ENCODE results near the gene STYX.
"Not testable (repeated sequence)": the region's sequence is repeated elsewhere in the genome, so short reads cannot be mapped to it uniquely, and the experiment has no call there.

The STYX gene

DNA sequence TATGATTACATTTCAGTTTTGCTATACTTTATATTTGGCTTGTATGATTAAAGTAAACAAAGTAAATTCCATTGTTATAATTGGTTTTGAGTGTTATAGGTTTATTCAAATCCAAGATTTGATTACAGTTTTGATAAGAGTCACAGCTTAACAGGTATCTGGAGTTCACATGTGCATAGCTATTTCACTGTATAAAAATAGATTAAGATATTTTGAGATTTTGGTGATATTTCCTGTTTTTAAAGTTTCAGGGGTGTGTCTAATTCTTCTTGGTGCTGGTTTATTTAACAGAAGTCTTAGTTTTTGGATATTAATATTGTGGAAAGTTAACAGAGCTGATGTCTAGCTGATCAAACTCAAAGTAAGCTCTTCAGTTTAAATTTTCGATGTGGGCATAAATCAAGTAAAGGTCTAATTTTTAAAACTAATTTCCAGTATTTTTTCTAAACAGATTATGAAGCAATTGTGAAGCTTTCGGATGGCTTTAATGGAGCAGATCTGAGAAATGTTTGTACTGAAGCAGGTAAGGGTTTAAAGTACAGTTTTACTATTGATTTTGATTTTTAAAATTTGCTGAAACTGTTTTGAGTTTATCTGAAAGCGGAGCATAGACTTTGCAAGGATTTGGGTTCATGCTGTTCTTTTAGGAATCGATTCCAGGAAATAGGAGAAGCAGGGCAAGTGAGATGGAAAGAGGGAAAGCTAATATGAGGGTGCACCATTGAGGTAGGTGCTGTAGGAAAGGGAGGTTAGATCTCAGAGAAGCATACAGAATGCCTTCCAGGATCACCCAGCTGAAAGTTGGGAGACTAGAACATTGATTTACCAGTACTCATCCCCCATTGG, 6.2 kb upstream of the STYX start:
- DNase-seq (ENCODE audit: low read depth in 1 of 2, low spot score in 1 of 2), result no peak

DNA sequence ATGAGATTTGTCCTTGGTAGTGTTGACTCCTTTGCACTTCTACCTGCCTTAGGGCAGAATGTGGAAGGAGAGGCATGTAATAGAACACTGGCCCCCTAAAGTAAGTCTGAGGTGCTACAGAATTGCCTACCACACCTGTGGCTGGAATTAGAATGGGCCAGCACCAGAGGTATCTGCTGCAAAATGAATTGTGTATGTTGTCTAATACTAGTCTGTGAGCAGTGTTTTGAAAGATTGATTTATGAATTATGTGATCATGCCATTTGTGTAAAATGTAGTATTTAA, 5.7 kb upstream of the STYX start:
- DNase-seq (ENCODE audit: low read depth in 1 of 2, low spot score in 1 of 2), result no peak

DNA sequence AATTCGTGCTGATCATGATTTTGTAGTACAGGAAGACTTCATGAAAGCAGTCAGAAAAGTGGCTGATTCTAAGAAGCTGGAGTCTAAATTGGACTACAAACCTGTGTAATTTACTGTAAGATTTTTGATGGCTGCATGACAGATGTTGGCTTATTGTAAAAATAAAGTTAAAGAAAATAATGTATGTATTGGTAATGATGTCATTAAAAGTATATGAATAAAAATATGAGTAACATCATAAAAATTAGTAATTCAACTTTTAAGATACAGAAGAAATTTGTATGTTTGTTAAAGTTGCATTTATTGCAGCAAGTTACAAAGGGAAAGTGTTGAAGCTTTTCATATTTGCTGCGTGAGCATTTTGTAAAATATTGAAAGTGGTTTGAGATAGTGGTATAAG, 2.5 kb upstream of the STYX start:
- not testable (repeated sequence) for DNase-seq (ENCODE audit: low read depth in 1 of 2, low spot score in 1 of 2)

DNA sequence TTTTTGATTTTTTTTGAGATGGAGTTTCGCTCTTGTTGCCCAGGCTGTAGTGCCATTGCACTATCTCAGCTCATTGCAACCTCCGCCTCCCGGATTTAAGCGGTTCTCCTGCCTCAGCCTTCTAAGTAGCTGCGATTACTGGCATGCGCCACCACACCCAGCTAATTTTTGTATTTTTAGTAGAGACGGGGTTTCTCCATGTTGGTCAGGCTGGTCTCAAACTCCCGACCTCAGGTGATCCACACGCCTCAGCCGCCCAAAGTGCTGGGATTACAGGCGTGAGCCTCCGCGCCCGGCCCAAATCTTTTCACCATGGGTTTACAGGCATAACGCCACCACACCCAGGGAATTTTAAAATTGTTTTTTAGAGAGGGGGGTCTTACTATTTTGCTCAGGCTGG, 931 bp upstream of the STYX start:
- not testable (repeated sequence) for DNase-seq (ENCODE audit: low read depth in 1 of 2, low spot score in 1 of 2)

DNA sequence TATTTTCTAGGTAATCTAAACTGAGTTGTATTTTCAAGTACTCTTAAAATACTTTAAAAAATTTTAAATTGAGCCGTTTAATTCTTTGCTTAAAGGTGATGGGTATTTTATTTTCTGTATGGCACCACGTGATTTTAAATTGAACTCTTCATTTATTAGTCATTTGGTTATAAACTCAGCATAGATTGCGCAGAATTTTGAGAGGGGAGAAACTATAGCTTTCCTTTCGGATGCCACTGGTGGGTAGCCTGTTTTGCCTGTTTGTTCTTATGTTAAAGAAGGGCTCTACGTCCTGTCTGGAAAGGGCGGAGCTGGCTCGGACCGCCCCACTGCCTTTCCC, 411 bp upstream of the STYX start:
- DNase-seq (ENCODE audit: low read depth in 1 of 2, low spot score in 1 of 2), result no peak

DNA sequence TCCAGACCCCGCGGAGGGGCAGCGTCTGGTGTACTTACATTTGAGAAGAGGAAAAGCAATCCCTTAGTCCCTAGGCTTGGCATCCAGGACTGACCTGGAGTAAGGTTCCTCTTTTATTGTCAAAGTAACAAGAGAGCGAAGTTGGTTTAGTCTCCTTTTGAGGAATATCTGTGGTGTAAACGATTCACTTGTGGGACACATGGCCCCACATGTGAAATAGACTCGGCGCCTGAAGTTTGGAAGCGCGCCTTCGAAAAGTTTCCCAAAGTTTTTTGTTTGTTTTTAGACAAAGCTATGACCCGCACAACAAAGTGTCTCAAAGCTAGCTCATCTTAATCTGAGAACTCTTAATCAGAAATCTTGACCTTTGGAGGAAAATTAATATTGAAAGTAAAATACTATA, 744 bp downstream of the STYX start:
- no peak for DNase-seq (ENCODE audit: low read depth in 1 of 2, low spot score in 1 of 2)

DNA sequence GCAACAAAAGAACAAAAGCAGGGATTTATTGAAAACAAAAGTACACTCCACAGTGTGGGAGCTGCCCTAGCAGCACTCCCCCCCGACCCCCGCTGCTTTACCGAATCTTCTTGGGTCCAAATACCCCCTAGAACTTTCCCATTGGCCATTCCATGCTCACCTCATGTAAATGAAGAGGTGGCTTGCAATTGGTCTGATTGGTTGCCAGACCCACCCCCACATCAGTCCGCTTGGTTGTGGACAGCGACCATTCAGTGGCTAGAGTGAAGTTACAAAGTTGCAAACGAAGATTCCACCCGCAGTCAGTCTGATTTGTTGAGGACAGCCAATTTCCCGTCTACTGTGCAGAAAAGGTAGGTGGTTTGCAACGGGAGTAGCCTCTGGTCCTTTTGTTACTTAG, 3.9 kb downstream of the STYX start:
- DNase-seq (ENCODE audit: low read depth in 1 of 2, low spot score in 1 of 2), result no peak

DNA sequence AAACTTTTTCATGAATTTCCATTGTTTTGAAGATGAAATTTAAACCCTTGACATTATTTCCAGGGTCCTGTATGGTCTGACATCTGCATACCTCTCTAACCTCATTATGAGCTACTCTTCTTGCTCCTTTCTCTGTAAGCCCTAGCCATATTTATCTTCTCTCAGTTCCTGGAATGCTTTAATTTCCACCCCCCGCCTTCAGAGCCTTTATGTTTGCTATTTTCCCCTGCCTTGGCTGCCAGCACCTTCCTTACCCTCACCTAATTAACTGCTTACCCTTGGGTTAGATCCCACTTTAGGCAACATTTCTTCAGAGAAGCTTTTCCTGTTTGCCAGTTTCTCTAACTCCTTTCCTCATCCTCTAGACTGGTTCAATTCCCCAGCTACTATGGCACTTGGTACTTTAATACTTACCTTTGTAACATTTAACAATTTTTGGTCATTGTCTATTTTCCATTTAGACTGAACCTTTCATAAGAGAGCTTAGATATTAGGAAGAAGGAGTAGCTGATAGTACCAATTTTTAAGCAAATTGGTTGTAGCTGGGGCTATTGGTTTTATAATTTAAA, 6.0 kb downstream of the STYX start:
- no peak for DNase-seq (ENCODE audit: low read depth in 1 of 2, low spot score in 1 of 2)

DNA sequence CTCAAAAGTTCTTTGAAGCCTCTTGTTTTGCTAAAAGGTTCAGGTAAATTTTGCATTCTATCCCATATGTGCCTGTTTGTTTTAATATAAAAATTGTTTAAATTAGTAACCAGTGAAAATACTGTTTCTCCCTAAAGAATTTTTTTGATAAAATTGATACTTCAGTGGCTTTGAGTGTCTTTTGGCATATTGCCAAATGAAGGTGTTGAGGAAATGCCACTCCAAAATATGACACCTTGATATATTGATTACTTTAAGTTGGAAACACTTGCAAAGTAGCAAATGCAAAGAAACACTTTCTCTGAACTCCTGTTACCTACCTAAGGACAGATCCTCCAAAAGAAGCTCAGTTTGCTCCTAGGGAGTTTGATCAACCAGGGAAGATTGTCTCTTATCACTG, 8.4 kb downstream of the STYX start:
- no peak for DNase-seq (ENCODE audit: low read depth in 1 of 2, low spot score in 1 of 2)

DNA sequence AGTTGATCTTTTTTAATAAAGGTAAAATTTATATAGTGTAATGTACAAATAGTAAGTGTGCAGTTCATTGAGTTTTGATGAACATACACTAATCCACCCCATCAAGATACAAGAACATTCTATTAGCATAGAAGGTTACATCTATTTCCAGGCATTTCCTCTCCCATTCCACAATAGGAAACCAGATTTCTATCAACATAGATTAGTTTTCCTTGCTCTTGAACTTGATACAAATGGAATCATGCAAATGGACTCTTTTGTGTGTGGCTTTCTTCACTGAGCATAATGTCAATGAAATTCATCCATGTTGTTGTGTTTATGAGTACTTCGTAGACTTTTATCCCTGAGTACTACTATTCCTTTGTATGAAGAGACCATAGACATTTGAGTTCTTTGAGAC, 10.8 kb downstream of the STYX start:
- no peak for DNase-seq (ENCODE audit: low read depth in 1 of 2, low spot score in 1 of 2)

DNA sequence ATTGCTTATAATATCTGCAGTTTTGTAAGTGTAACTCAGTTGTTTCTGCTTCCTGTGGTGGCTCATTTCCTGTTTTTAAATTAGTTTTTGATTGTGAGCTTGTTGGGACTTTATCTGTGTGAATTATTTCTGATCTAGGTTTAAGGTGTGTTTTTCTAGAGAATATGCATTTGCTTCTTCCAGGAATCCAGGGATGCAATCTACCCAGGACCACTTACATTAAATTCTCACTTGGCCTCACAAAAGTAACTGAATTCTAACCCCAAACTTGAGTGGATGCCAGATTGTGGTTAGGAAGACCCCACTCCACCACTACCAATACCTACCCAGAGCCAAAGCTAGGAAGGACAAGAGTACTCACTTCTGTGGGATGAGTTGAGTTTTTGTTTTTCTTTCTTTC, 11.9 kb downstream of the STYX start:
- no peak for DNase-seq (ENCODE audit: low read depth in 1 of 2, low spot score in 1 of 2)

DNA sequence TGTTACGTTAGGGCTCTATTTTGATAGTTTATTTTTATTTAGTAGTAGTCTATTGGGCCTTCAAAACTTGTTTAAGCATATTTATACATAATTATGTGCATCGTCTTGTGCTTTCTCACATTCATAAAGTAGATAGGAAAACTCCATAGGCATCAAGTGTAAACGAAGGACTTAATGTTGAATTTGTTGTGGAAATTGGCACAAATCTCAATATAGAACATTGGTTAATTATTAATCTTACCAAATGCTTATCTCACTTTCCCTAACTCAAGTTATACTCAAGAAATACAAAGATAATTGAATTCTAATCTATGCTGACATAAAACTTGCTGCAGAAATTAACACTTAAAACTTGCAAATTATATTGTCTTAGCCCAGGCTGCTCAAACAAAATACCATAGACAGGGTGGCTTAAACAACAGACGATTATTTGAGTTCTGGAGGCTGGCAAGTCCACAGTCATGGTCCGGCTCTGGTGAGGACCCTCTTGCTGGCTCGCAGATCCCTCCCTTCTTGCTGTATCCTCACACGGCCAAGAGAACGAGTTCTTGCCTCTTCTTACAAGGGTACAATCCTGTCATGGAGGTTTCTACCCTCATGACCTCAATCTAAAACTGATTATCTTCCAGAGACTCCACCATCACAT, 18.8 kb downstream of the STYX start:
- DNase-seq (ENCODE audit: low read depth in 1 of 2, low spot score in 1 of 2), result no peak

DNA sequence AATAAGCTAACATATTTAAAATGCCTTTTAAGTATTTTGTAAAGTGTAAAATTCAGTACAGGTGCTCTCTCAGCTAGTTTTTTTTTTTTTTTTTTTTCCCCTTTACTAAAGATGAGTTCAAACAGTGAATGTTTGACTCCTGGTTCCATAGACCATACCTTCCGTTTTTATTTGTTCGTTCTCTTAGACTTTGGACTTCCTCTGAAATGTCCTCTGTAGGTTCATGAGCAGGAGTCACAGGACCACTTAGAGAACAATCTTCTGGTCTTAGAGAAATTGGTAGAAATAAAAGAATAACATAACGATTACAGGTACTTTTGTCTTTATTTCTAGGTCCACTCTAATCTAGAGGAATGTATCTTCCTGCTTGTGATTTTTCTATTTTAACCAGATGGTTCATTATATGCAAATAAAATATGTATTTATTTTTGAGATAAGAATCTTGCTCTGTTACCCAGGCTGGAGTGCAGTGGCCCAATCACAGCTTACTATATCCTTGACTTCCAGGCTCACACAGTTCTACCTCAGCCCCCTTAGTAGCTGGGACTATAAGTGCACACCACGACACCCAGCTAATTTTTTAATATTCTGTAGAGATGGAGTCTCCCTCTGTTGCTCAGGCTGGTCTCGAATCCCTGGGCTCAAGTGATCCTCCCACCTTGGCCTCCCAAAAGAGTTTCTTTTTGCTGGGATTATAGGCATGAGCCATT, 25.8 kb downstream of the STYX start:
- DNase-seq (ENCODE audit: low read depth in 1 of 2, low spot score in 1 of 2), result no peak

DNA sequence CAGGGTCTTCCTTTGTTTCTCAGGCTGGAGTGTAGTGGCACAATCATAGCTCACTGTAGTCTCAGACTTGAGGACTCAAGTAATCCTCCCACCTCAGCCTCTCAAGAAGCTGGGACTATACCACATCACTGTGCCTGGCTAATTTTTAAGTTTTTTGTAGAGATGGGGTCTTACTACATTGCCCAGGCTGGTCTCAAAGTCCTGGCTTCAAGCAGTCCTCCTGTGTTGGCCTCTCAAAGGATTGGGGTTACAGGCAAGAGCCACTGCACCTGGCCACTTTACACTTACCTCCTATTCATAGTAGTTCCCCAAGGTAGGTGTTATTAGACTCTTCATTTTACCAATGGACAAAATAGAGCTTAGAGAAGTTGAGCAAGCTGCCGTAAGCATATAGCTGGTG, 29.2 kb downstream of the STYX start:
- DNase-seq (ENCODE audit: low read depth in 1 of 2, low spot score in 1 of 2), result no peak

DNA sequence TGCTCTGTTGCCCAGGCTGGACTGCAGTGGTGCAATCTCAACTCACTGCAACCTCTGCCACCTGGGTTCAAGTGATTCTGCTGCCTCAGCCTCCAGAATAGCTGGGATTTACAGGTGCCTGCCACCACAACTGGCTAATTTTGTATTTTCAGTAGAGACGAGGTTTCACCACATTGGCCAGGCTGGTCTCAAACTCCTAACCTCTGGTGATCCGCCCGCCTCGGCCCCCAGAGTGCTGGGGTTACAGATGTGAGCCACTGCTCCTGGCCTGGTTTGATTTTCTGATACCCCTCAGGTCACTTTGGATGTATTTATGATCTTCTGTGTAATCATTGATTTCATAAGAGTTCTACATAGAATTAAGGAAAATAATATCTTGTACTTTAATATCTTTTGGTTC, 33.0 kb downstream of the STYX start:
- not testable (repeated sequence) for DNase-seq (ENCODE audit: low read depth in 1 of 2, low spot score in 1 of 2)

DNA sequence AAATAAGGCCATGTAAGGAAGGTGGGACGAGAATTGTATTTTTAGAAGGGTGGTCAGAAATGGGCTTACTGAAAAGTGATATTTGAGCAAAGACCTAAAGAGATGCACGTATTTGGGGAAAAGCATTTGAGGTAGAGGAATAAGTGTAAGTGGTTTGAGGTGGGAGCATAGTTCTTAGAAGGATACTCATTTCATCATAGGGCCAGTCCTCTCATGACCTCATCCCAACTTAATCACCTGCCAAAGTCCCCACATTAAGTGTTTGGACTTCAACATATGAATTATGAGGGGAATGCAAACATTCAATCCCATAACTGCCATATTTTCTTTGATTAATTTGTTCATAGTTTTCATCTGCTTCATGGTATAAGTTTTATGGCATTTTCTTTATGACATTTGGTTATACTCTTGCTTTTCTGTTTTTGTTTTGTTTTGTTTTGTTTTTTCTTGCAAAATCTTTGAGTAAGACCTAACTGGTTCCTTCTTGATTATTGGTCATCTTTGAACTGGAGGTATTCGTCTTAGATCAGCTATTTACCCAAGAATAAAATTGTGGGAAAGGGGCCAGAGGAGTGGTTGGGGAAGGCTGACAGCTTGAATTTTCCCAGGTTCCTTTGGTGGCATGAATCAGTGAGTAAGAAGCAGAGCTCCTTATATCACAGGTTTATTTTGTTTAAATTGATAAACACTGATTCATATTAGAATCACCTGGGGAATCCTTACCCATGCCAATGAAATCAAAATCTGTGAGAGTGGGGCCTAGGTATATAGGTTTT, 37.3 kb downstream of the STYX start:
- no peak for DNase-seq (ENCODE audit: low read depth in 1 of 2, low spot score in 1 of 2)

DNA sequence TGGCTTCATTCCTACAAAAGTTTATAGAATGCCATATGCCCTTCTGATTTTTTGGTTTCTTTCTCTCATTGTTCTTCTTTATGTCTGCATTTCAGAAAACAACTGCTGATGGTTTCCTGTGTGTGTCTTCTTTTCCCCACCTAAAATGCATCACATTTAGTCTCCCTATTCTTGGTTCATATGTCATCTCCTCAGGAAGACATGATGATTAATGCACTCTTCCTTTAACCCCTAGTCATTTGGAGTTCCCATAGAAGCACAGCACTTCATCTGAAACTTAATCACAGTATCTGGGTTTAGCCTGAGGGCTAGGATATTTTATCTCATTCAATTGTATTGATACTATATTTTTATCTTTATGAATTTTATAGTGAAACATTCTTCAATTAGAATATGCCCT, 39.9 kb downstream of the STYX start:
- no peak for DNase-seq (ENCODE audit: low read depth in 1 of 2, low spot score in 1 of 2)

DNA sequence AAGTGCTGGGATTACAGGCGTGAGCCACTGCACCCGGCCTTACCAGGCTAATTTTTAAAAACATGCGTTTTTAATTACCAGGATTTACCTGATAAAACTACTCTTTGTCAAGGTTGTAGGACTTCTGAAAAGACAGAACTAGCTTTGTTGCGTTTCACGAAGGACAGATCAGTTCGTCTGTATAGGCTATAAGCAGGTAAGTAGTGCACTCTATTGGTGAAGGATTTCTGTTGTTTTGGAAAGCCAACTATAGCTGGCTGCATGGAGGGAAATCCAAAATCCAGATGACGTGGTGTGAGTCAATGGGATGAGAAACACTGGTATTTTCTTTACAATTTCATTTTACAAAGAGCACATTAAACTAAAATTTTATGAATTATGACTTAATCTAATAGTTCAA, 46.9 kb downstream of the STYX start:
- no peak for DNase-seq (ENCODE audit: low read depth in 1 of 2, low spot score in 1 of 2)

DNA sequence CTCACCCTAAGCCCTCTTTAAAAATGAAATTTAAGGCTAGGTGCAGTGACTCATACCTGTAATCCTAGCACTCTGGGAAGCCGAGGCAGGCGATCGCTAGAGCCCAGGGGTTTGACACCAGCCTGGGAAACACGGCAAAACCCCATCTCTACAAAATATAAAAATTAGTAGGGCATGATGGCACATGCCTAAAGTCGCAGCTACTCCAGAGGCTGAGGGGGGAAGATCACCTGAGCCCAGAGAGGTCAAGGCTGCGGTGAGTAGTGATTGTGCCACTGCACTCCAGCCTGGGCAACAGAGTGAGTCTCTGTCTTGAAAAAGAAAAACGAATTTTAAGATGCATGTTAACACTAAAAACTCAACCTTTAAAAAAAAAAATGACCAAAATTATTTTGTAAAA, 48.7 kb downstream of the STYX start:
- DNase-seq (ENCODE audit: low read depth in 1 of 2, low spot score in 1 of 2), result no peak

DNA sequence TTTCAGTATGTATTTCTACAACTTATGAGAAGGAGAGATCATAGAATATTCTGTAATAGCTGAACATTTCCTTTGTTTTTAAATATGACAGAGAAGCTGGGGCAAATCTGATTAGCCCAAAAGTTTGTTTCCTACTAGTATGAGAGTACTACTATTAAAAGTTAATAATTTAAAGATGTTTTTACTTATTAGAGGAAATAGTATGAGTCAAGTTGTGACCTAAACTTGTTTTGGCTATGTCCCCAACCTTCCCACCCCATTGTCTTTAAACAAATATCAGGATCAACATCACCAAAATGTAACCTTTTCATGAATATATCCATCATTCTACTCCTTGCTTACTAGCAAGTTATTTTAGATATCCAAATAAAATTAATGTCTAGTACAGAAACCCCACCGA, 50.9 kb downstream of the STYX start:
- DNase-seq (ENCODE audit: low read depth in 1 of 2, low spot score in 1 of 2), result no peak

DNA sequence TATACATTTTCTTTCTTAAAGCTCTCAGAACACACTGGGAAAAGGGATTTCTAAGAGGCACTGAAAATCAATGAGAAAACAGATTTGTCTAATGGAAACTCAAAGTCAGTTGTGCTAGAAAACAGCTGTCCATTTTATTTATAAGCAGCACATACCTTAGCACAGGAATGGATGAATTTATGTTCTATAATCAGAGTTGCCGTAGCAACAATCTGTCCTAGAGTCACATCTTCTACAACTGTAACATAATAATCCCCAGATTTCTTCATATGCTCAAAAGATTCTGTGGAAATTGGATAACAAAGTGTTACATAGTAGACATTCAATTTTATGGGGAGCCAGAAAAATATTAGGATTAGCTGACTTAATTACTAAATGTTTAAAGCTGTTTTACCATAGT, 51.7 kb downstream of the STYX start:
- DNase-seq (ENCODE audit: low read depth in 1 of 2, low spot score in 1 of 2), result no peak

DNA sequence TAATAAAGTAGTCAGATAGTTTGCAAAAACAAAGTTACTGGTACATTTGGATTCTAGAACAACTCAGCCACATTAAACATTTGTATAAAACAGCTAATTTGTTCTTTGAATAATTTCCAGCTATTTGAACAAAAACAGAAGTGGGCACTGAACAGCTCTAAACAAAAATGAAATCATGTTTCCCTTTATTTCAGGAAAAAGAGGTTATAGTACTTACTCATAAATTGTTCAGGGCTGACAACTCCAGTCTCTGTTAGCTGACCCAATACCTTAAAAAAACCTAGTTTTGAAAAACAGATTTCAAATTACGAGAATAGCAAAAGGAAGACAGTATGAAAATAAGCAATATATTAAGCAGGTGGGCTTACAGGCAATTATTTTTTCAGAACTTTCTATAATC, 53.2 kb downstream of the STYX start:
- no peak for DNase-seq (ENCODE audit: low read depth in 1 of 2, low spot score in 1 of 2)

All from stimulated activated CD4-positive, alpha-beta T cell treated with anti-CD3 and anti-CD28 coated beads, Interleukin-15, amount 100 ng/mL, for 1 hour (primary cell).